Activated CD4-positive, alpha-beta T cell treated with anti-CD3 and anti-CD28 coated beads for 24 hours (primary cell): Measurements from ENCODE around the gene METTL27.
"Not testable (repeated sequence)": the region's sequence is repeated elsewhere in the genome, so short reads cannot be mapped to it uniquely, and the experiment has no call there.

Experiments used
- DNase-seq, 2 donors: peaks; one replicate each; pipeline ENCODE4 v3.0.0-alpha.2; 2020; ENCODE audit warnings: low read depth in 2 of 2

The METTL27 gene

DNA sequence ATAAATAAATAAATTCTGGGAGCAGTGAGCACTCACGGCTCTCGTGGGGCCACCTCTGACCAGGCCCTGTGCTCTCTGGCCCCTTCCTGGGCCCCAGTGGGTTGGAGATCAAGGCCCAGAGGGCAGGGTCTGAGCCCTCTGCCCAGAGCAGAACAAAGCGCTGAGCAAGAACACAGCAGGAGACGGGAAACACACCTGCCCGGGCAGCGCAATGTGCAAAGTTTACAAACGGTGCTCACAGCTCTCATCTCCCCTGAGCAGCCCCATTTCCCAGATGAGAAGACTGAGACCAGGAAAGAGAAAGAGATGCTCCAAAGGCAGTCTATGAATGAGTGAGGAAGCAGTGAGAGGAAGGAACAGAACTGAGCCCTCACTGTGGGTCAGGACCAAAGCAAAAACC lies 3.0 kb downstream of the METTL27 start:
- DNase-seq = no peak

DNA sequence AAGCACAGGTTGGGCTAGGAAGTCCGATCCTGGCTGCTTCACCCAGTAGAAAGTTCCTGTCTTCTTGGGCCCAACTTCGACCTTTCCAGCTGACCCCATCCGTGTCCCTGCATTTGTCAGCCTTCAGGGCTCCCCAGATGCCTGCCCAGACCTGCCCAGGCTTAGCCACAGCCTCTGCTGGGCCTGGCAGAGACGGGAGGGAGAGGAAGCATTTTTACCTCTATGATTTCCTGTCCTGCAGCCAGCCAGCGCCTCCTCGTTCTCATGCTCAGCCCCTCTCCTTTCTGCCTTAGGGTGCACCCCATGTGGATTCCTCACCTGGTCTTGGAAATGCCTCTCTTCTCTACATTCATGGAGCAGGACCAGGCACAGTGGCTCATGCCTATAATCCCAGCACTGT lies 3.7 kb downstream of the METTL27 start:
- no peak for DNase-seq

DNA sequence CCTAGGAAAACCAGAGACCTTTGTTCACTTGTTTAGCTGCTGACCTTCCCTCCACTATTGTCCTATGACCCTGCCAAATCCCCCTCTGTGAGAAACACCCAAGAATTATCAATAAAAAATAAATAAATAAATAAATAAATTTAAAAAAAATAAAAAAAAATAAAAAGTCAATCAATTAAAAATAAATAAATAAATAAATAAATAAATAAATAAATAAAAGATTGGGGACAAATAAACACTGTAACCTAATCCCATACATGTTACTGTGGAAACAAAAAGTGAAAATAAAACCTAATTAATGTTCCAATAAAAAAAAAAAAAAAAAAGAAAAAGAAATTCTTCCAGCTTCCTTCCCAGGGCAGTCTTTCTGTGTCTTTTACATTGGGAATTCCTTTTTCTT lies 5.1 kb downstream of the METTL27 start:
- not testable (repeated sequence) for DNase-seq

GRCh38 chr7:73834626-73835191 lies 7.6 kb downstream of the METTL27 start:
- no peak for DNase-seq

DNA sequence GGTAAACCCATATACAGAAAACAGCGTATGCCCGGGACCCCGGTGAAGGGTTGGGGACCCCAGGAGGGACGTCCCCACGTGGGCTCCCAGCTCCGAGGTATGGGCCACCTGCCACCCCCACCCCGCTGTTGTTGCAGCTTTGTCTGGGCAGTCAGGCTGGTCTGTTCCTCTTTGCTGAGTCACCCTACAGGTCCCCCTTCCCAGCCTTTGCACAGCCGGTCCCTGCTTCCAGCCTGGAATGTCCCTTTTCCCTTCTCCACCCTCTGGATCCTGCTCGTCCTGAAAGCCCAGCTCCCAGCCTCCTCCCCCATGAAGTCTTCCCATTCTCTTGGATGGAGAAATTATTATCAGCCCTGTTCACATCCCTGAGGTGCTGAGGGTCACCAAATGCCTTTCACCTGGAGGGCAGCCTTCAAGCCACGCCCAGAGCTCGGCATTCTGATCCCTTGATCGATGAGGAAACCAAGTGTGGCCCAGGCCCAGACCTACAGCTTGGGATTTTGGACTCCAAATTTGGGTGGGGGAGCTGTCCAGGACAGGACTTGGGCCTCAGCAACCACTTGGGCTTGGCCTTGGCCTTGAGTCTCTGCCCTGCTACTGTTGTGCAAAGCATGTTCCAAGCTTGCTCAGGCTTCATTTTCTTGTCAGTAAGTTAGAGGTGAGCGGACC lies 8.9 kb downstream of the METTL27 start:
- DNase-seq = no peak

GRCh38 chr7:73832806-73833205 lies 9.5 kb downstream of the METTL27 start:
- DNase-seq = no peak

- no peak for DNase-seq
Measured at GRCh38 chr7:73831834-73832651, 10.3 kb downstream of the METTL27 start.

DNA sequence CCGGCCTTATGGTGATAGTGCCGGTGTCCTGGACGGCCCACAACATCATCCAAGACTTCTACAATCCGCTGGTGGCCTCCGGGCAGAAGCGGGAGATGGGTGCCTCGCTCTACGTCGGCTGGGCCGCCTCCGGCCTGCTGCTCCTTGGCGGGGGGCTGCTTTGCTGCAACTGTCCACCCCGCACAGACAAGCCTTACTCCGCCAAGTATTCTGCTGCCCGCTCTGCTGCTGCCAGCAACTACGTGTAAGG lies 10.8 kb downstream of the METTL27 start:
- DNase-seq = no peak

- no peak for DNase-seq
Measured at GRCh38 chr7:73830681-73831583, 11.4 kb downstream of the METTL27 start, which contains the start of gene CLDN4. CLDN4 (plus strand) TSS chr7:73830996; CDS start chr7:73831202, 206 bp downstream.

- DNase-seq = no peak
Measured at GRCh38 chr7:73829921-73830680, 12.2 kb downstream of the METTL27 start.

GRCh38 chr7:73829505-73829904 lies 12.8 kb downstream of the METTL27 start:
- no peak for DNase-seq

GRCh38 chr7:73828972-73829371 lies 13.3 kb downstream of the METTL27 start:
- no peak for DNase-seq

- no peak for DNase-seq
Measured at GRCh38 chr7:73828107-73828803, 14.1 kb downstream of the METTL27 start.

DNA sequence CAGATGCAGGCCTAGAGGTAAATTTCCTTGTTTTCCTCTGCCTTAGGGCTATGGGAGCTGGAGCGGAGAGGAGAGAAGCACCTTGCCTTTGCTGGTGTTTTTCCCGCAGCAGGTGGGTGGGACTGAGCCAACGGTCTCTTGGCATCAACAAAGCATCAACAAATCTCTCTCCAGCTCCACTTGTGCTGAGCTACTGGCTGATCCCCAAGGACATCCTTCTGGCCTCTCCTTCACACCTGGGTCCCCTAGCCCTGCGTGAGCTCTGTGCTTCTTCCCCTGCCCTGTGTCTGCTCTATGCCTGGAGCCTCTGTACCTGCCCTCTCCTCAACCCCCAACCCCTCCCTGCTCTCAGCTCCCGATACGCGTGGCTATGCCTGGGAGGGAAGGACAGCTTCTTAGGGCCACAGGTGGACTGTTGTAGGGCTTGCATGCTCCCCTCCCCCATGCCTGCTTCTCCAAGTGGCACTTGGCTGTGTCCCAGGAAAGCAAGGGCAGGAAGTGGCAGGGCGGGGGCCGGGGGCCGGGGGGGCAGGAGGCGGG lies 14.7 kb downstream of the METTL27 start:
- DNase-seq = no peak

DNA sequence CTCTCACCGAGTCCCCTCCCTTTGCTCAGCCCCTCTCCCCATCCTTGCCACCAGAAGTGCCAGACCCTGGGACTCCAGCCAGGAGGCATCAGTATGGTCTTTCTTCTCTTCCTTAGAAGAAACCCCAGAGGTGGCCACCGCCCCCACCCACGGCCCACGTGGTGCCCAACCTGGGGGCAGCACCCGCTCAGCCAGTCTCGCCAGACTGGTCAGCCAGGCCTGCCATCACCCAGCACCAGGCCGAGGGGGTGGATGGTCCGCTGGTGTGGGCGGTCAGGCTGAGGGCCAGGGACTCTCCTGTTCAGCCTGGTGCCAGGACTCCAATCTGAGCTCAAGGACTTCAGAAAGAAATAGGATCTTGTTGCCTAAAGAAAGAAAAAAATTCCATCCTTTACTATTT lies 17.3 kb downstream of the METTL27 start:
- DNase-seq = no peak

DNA sequence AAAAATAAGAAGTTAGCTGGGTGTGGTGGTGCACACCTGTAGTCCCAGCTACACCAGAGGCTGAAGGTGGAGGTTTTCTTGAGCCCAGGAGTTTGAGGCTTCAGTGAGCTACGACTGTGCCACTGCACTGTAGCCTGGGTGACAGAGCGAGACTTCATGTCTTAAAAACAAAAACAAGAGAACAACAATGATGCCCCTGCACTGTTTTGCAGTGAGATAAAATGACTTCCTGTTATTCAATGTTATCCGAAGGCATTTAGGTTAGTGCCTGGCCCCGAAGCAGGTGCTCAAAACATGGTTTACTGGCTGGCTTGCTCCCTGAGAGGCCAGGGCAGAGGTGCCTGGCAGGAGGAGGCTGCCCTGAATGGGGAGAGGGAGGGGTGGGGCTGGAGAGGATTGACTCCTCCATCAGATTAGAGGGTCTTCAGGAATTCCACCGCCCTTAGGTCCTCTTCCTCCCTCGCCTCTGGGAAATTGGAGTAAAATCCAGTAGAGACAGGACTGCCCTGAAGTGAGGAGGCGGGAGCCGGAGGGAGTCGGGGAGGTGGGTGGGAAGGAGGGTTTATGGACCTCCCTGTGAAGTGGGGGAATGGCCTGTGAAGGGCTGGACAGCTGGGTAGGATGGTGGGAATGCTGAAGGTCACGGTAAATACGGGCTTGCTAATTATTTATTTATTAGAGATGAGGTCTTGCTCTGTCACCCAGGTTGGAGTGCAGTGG lies 18.3 kb downstream of the METTL27 start:
- DNase-seq = no peak

DNA sequence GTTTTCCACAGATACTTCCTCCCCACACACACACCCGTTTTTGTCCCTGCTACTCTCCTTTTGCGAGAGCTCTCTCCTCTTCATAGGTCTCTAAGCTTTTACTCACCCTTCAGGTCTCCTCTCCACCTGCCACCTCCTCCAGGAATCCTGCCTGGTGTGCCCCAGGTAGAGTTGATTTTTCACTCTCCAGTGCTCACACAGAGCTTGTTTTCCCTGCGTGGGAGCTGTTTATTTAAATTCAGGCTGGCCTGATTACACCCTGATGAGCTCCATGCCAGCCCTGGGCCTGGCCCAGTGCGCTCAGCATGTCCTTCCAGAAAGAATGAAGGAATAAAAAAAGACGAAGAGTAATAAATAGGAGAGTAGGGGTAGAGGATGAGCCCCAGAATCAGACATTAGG lies 19.1 kb downstream of the METTL27 start:
- no peak for DNase-seq

DNA sequence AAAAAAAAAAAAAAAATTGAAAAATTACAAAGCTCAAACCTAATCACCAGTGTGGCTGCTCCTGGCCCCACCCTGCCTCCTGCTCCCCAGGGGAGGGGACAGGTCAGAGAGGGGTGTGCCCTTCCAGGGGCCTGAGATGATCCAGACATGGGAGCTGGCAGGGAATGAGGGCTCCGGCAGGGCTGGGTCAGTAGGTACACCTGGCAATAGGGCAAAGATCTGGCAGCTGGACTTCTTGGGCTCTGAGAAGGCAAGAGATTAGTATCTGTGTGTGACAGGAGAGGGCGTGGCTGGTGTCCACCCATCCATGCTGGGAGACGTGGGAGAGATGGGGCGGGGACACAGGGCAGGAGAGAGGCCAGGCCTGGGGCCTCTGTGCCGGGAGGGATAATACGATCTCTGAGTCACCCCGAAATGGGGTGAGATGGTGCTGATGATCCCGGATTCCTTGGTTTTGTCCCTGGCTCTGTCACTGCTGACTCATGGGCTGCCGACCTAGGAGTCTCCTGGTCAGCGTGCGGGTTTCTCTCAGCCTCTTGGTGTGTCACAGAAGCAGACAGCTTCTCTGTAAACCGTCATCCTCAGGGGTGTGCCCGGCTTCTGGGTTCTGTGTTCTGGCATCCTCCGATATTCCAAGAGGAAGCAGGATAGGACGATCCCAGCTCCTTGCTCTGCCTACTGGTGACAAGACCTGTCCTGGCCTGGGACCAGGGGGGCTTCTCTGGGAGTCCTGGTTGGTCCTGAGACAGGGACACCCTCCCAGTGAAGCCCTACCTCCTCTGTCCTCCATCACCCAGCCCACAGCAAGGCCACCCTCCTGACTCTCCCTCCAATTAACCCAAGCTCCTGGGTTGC lies 19.8 kb downstream of the METTL27 start:
- no peak for DNase-seq
